HUES64 (cell line): ENCODE data around the gene CYBB. TPM values are rescaled to one million over a fixed set of nuclear protein-coding genes. Genes with fewer than 3 reads are reported as not detected.

Experiments
- H3K27ac ChIP-seq: 2 replicates; pipeline ENCODE4 v1.7.0; 2013; ENCODE audit warnings: low read depth, low read length, inconsistent platforms
- H3K27me3 ChIP-seq: 2 replicates; pipeline ENCODE4 v1.6.1; 2013; ENCODE audit warnings: mild to moderate bottlenecking, low read length; ENCODE audit not compliant: insufficient read depth
- H3K36me3 ChIP-seq: 2 replicates; pipeline ENCODE4 v1.6.1; 2013; ENCODE audit warnings: mild to moderate bottlenecking, low read length; ENCODE audit not compliant: insufficient read depth
- H3K4me1 ChIP-seq: 2 replicates; pipeline ENCODE4 v1.6.1; 2013; ENCODE audit warnings: mild to moderate bottlenecking, low read length, moderate library complexity; ENCODE audit not compliant: insufficient read depth
- H3K4me3 ChIP-seq: 2 replicates; pipeline ENCODE4 v1.5.1; 2013; ENCODE audit warnings: mild to moderate bottlenecking, low read length, moderate library complexity
- H3K9ac ChIP-seq: 2 replicates; pipeline ENCODE4 v1.6.1; 2013; ENCODE audit warnings: mild to moderate bottlenecking, low read depth, low read length
- H3K9me3 ChIP-seq: 2 replicates; pipeline ENCODE4 v1.6.1; 2013; ENCODE audit warnings: low read depth, low read length; ENCODE audit not compliant: insufficient read depth
- WGBS: fragments of 150-250, 120-280 bp; methylation state at CpG from one replicate; pipeline ENCODE4 v1.1.7; 2013; ENCODE audit warnings: missing lambda C conversion rate; 5-methylcytosine and 5-hydroxymethylcytosine counted together
- polyA plus RNA-seq, 2 experiments: library from polyadenylated mRNA; stranded (reverse); fragments of 50-300 nt; gene quantifications; one replicate each; pipeline ENCODE4 v1.2.3, GENCODE V29; 2013

Gene CYBB
- polyA plus RNA-seq (2013, experiment 1 of 2): 0.05 TPM
- not detected for polyA plus RNA-seq (2013, experiment 2 of 2)

GRCh38 chrX:37779857-37780256, at the start of gene CYBB:
Gene CYBB, plus strand, starts transcription at chrX:37780059. Its CDS starts 19 bp downstream, at chrX:37780078.
- Histone ChIP-seq H3K36me3 (no peaks in the 10 kb centered on the region), H3K9me3 (no peaks in the 10 kb centered on the region), H3K4me1 (no peaks in the 10 kb centered on the region), H3K4me3 (no peak within 1 kb of the TSS), H3K27ac (no peak within 1 kb of the TSS), H3K27me3 (no peaks in the 10 kb centered on the region), H3K9ac (no peak within 1 kb of the TSS)
- 100% methylated on average over 1 of the region's 2 CpGs for WGBS

DNA sequence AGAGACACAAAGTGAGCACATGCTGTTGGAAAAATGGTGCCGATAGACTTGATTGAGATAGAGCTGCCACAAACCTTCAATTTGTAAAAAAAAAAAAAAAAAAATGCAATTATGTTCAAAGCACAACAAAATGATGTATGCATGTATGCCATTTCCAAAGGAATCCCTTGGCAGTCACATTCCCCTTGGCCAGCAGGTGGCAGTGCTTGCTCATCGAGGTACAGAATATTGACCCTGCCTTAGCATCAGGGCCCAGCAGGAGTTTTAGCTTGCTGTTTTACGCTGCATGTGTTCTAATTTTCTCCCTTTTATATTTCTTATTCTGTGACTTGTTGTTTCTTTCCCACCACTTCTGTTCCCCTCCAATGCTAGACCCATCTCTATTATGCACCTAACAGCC, 34.5 kb upstream of the CYBB start:
- H3K36me3 ChIP-seq: no peaks in the 10 kb centered on the region
- WGBS: 37% methylated on average over 2 of the region's 3 CpGs
- no peak overlapping the region for H3K4me3 ChIP-seq
- no peaks in the 10 kb centered on the region for H3K27me3 ChIP-seq
- H3K4me1 ChIP-seq: no peaks in the 10 kb centered on the region
- no peaks in the 10 kb centered on the region for H3K9me3 ChIP-seq
- no peak overlapping the region for H3K27ac ChIP-seq
- H3K9ac ChIP-seq: no peak overlapping the region

DNA sequence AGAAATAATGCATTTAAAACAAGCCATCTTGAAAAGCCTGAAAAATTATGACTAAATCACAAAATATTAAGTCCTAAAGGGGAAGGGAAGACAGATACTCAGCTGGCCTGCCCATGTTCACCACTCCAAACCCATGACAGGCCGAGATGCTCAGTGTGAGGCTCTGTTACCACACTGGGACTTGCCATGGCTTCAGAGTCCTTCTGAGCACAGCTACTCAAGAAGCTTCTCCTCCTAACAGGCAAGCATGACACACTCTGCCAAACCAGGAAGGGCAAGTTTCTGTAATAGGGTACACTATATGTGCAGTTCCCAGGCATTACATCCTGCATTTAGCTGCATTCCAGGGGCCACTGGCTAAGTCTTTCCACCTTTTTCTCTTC, 34.0 kb upstream of the CYBB start:
- H3K27me3 ChIP-seq: no peaks in the 10 kb centered on the region
- no peaks in the 10 kb centered on the region for H3K36me3 ChIP-seq
- no peaks in the 10 kb centered on the region for H3K4me1 ChIP-seq
- 89% methylated on average over 1 of the region's 1 CpG for WGBS
- H3K9ac ChIP-seq: no peak overlapping the region
- no peaks in the 10 kb centered on the region for H3K9me3 ChIP-seq
- no peak overlapping the region for H3K4me3 ChIP-seq
- no peak overlapping the region for H3K27ac ChIP-seq

DNA sequence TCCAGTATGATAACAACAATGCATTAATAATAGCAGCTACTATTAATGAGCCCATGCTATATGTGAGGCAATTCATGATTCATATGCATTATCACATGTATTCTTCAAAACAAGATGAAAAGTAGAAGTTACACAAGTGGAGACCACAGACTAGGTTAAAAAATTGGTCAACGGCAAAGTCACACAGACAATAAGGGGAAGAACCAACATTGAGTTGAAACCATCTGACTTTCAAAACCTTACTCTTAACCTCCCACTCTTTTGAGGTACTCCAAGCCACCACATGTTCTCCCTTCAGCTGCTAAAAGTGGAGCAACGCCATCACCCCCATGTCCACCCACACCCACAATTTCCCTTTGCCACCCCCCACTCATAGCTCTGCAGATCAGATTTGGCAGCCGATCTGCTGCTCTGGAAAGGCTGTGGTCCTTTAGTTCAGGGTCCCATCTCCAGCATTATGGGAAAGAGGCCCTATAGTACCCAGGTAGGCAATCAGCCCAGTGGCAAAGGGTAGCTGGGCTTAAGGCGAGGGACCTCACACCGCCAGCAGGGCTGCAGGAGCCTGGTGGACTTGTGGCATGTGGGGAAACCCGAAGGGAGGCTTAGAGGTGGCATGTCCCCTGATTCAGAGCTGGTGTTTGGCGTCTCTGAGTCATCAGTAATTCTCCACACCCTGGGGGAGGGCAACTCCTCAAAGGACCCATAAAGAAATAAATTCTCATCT, 33.5 kb upstream of the CYBB start:
- no peaks in the 10 kb centered on the region for H3K9me3 ChIP-seq
- no peaks in the 10 kb centered on the region for H3K36me3 ChIP-seq
- no peaks in the 10 kb centered on the region for H3K4me1 ChIP-seq
- H3K9ac ChIP-seq: no peak overlapping the region
- no peaks in the 10 kb centered on the region for H3K27me3 ChIP-seq
- H3K4me3 ChIP-seq: no peak overlapping the region
- WGBS: 92% methylated on average over 7 of the region's 7 CpGs
- no peak overlapping the region for H3K27ac ChIP-seq

GRCh38 chrX:37746951-37747350, 32.9 kb upstream of the CYBB start:
- H3K4me3 ChIP-seq: no peak overlapping the region
- no peak overlapping the region for H3K9ac ChIP-seq
- no peaks in the 10 kb centered on the region for H3K9me3 ChIP-seq
- no peak overlapping the region for H3K27ac ChIP-seq
- no peaks in the 10 kb centered on the region for H3K36me3 ChIP-seq
- WGBS: 86% methylated on average over 1 of the region's 1 CpG
- no peaks in the 10 kb centered on the region for H3K4me1 ChIP-seq
- H3K27me3 ChIP-seq: no peaks in the 10 kb centered on the region

GRCh38 chrX:37752281-37752680, 27.6 kb upstream of the CYBB start:
- H3K9ac ChIP-seq: no peak overlapping the region
- H3K4me3 ChIP-seq: no peak overlapping the region
- WGBS: 88% methylated on average over 1 of the region's 2 CpGs
- H3K36me3 ChIP-seq: no peaks in the 10 kb centered on the region
- no peaks in the 10 kb centered on the region for H3K4me1 ChIP-seq
- H3K9me3 ChIP-seq: no peaks in the 10 kb centered on the region
- no peak overlapping the region for H3K27ac ChIP-seq
- no peaks in the 10 kb centered on the region for H3K27me3 ChIP-seq

DNA sequence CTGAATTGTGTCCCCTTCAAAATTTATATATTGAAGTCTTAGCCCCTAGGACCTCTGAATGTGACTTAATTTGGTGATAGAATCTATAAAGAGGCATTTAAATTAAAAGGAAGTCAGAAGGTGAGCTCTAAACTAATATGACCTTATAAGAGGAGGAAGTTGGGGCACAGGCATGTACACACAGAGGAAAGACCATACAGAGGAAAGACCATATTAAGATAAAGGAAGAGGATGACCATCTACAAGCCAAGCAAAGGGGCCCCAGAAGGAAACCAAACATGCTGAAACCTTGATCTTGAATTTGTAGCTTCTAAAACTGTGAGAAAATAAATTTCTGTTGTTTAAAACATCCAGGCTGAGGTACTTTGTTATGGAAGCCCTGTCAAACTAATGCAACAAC, 26.9 kb upstream of the CYBB start:
- Histone ChIP-seq H3K27ac (no peak overlapping the region), H3K9ac (no peak overlapping the region), H3K9me3 (no peaks in the 10 kb centered on the region), H3K27me3 (no peaks in the 10 kb centered on the region), H3K4me3 (no peak overlapping the region), H3K36me3 (no peaks in the 10 kb centered on the region), H3K4me1 (no peaks in the 10 kb centered on the region)

GRCh38 chrX:37753384-37753783, 26.5 kb upstream of the CYBB start:
- Histone ChIP-seq H3K27ac (no peak overlapping the region), H3K9ac (no peak overlapping the region), H3K36me3 (no peaks in the 10 kb centered on the region), H3K4me1 (no peaks in the 10 kb centered on the region), H3K9me3 (no peaks in the 10 kb centered on the region), H3K4me3 (no peak overlapping the region), H3K27me3 (no peaks in the 10 kb centered on the region)
- WGBS: 100% methylated on average over 2 of the region's 2 CpGs

DNA sequence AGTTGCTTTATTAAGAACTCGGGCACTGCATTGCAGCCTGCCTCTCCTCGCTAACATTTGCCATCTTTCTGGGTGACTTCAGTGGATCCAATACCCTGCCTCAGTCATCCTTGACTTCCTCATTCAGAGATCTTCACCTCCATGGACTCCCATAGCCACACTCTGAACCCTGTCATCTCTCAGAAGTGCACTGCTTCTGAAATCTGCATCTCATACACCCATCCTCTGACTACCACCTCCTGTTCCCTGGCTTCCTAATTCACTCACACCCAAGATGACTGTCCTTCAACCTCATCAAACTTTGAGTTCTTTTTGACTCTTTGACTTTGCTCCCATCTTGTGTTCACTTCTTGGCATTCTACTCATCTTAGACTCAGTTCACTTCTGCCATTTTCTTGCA, 25.3 kb upstream of the CYBB start:
- 95% methylated on average over 2 of the region's 2 CpGs for WGBS
- H3K4me1 ChIP-seq: no peaks in the 10 kb centered on the region
- H3K36me3 ChIP-seq: no peaks in the 10 kb centered on the region
- H3K9ac ChIP-seq: no peak overlapping the region
- no peaks in the 10 kb centered on the region for H3K27me3 ChIP-seq
- no peak overlapping the region for H3K4me3 ChIP-seq
- H3K27ac ChIP-seq: no peak overlapping the region
- no peaks in the 10 kb centered on the region for H3K9me3 ChIP-seq

DNA sequence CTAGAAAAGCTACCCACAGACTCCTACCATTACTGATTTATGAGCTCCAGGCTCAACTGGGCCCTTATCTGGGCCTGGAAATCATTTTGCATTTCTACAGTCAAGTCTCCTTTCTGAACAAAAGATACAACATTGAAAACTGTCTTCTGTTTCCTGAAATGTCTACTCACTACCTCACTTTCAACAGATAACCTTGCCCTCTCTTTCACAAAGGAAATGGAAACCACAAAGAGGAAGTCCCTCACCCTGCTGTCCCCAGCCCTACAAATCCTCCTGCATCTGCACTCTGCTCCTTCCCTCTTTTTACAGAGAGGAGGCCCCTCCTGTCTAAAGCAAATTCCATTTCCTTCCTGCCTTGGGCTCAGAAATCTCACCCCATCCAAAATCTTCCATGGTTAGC, 24.8 kb upstream of the CYBB start:
- H3K4me3 ChIP-seq: no peak overlapping the region

GRCh38 chrX:37757082-37757481, 22.8 kb upstream of the CYBB start:
- no peaks in the 10 kb centered on the region for H3K36me3 ChIP-seq
- no peaks in the 10 kb centered on the region for H3K9me3 ChIP-seq
- H3K4me3 ChIP-seq: no peak overlapping the region
- H3K9ac ChIP-seq: no peak overlapping the region
- no peak overlapping the region for H3K27ac ChIP-seq
- H3K27me3 ChIP-seq: no peaks in the 10 kb centered on the region
- no peaks in the 10 kb centered on the region for H3K4me1 ChIP-seq

More for the DNA sequence above, 24.8 kb upstream of the CYBB start:
- Histone ChIP-seq H3K27me3 (no peaks in the 10 kb centered on the region), H3K9ac (no peak overlapping the region), H3K4me1 (no peaks in the 10 kb centered on the region), H3K36me3 (no peaks in the 10 kb centered on the region), H3K9me3 (no peaks in the 10 kb centered on the region), H3K27ac (no peak overlapping the region)

- H3K4me1 ChIP-seq: no peaks in the 10 kb centered on the region
- no peak overlapping the region for H3K27ac ChIP-seq
- WGBS: 67% methylated on average over 1 of the region's 1 CpG
These were observed 20.5 kb upstream of the CYBB start for GRCh38 chrX:37759351-37759750.

More at GRCh38 chrX:37759351-37759750, 20.5 kb upstream of the CYBB start:
- no peak overlapping the region for H3K4me3 ChIP-seq
- H3K27me3 ChIP-seq: no peaks in the 10 kb centered on the region
- H3K9ac ChIP-seq: no peak overlapping the region
- H3K36me3 ChIP-seq: no peaks in the 10 kb centered on the region
- no peaks in the 10 kb centered on the region for H3K9me3 ChIP-seq
